Aorta (tissue), 5 donors: ENCODE data around the gene PTPN13. TPM values are rescaled to one million over a fixed set of nuclear protein-coding genes. Genes with fewer than 3 reads are reported as not detected.

Experiments
- ATAC-seq: fragments of 200-7000 bp; cut with Tn5 transposase; one replicate; pipeline ENCODE4 v1.9.1; 2022; ENCODE audit warnings: moderate library complexity; ENCODE audit not compliant: low FRiP score
- DNase-seq, 2 donors: peaks; one replicate each; pipeline ENCODE4 v3.0.0-alpha.2; 2020
- H3K27ac ChIP-seq, 2 donors: one replicate each; pipeline ENCODE4 v1.5.1; 2013; ENCODE audit warnings: low read length in 2 of 2, mild to moderate bottlenecking in 2 of 2, moderate library complexity in 2 of 2, control low read depth in 1 of 2, inconsistent platforms in 1 of 2, low read depth in 1 of 2
- H3K27me3 ChIP-seq, 2 donors: one replicate each; pipeline ENCODE4 v1.6.1; 2013; ENCODE audit warnings: control low read depth in 1 of 2, low read length in 1 of 2, mild to moderate bottlenecking in 1 of 2, moderate library complexity in 1 of 2; ENCODE audit not compliant: insufficient read depth in 2 of 2, control insufficient read depth in 1 of 2
- H3K36me3 ChIP-seq, 2 donors: one replicate each; pipeline ENCODE4 v1.6.1; 2013; ENCODE audit warnings: control low read depth in 1 of 2, low read length in 1 of 2, mild to moderate bottlenecking in 1 of 2; ENCODE audit not compliant: insufficient read depth in 2 of 2, control insufficient read depth in 1 of 2
- H3K4me1 ChIP-seq, 2 donors: one replicate each; pipeline ENCODE4 v1.6.1; 2013; ENCODE audit warnings: low read length in 2 of 2, control low read depth in 1 of 2, mild to moderate bottlenecking in 1 of 2, moderate library complexity in 1 of 2; ENCODE audit not compliant: insufficient read depth in 2 of 2, control insufficient read depth in 1 of 2
- H3K4me3 ChIP-seq, 2 donors: one replicate each; pipeline ENCODE4 v1.5.1; 2013; ENCODE audit warnings: low read length in 2 of 2, control low read depth in 1 of 2, mild to moderate bottlenecking in 1 of 2
- H3K9me3 ChIP-seq: one replicate; pipeline ENCODE4 v1.6.1; 2013; ENCODE audit warnings: mild to moderate bottlenecking, low read length; ENCODE audit not compliant: control insufficient read depth
- WGBS, 2 donors: extraction: QIAGEN DNeasy Blood & Tissue Kit; methylation state at CpG; one replicate each; pipeline ENCODE4 v1.1.7; 2013; 5-methylcytosine and 5-hydroxymethylcytosine counted together
- intact Hi-C, 2 donors: fragments of 100-400 bp; cut with DNase I; formaldehyde crosslinking; loops; one replicate each; pipeline versions ENCODE4 v1.14.2 to v1.15.0; 2022
- polyA plus RNA-seq, 2 donors: library from polyadenylated mRNA; stranded (reverse); fragments of 200-250 nt; gene quantifications; one replicate each; pipeline ENCODE4 v1.2.3, GENCODE V29; 2013
- total RNA-seq, 2 donors: library from RNA; stranded (reverse); fragmentation: NEBNext Ultra II Directional; extraction: Animal tissue kit (Norgen Biotek cat#: 25700); gene quantifications; one replicate each; pipeline ENCODE4 v1.2.1, GENCODE V29; 2021
- donor health status: healthy with polysubstance abuse.
- donor health status: Bipolar disorder and iron deficiency.
- donor health status: DM: no; HTN: no; CAD: no.
- donor health status: DM: no; HTN: no; CAD: no.
- donor health status: DM: yes; HTN: yes; CAD: no.

PTPN13 gene
- total and polyA plus RNA-seq, 4 donors: 1.4 to 30.1 (median 11.4) TPM

DNA sequence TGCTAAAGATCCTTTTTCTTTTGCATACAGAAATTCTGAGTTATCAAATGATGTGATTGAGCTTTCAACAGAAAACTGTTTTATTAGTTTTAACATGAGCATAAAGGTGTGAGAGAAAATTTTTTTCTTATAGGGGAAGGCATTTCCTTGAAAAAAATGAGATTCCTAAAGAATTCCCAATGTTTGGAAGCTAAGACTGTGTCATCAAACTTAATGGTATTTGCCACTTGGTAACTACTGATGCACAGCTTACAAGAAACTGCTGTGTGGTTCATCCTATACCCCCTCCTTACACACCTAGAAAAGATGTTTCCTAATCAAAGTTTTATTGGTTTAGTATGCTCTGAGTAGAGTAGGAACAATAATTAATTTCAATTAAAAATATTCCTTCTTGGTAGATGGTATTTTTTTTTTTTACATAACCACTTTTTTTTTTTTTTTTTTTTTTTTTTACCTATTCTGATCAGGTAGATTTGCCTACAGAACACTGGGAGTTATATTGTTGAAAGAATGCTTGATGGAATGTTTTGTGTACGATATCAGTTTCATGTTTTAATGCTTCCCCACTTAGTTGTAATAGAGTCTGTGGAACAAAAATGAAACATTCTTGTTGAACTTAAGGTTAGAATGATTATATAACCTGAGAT, 6.0 kb downstream of the PTPN13 start:
- Histone ChIP-seq H3K36me3 (no peaks in the 10 kb centered on the region), H3K27me3 (no peaks in the 10 kb centered on the region), H3K9me3 (no peaks in the 10 kb centered on the region), H3K4me3 (no peak overlapping the region), H3K27ac (no peak overlapping the region), H3K4me1 (peaks cover 0 to 3% of the 10 kb centered on the region in 2 donors)
- ATAC-seq (no peak), DNase-seq (no peak)
- intact Hi-C loops: no loop called here
- 93 to 97% methylated on average over 1 of the region's 1 CpG for WGBS, 2 donors

DNA sequence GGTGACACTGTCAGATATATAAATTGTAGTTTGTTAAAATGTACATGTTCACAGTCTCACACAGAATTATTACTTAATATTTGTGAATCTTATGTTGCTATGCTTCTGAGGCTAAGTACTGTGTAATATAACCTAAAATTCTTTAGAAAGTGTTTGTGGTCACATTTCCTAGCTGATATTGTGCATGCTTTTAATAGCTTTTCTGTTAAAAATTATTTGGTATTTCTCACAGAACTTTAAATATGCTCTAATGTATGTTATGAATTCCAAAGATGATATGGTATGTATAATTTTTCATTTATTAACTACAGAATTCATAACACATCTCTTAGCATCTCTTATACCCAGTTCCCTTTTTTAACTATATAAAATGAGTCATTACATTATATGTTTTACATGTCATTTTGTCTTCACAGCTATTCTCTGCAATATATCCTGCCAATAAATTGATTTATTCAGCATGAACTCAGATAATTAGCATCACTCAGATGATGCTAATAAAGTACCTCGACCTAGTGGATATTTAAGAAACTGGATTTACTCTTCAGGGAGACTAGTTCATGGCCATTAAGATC, 9.3 kb downstream of the PTPN13 start:
- no peaks in the 10 kb centered on the region for H3K9me3 ChIP-seq
- WGBS, 2 donors: 96 to 98% methylated on average over 1 of the region's 1 CpG
- intact Hi-C loops: no loop called here
- H3K27me3 ChIP-seq: no peaks in the 10 kb centered on the region
- no peaks in the 10 kb centered on the region for H3K36me3 ChIP-seq
- no peaks in the 10 kb centered on the region for H3K4me1 ChIP-seq
- ATAC-seq (no peak), DNase-seq (no peak)
- H3K27ac ChIP-seq: no peak overlapping the region
- H3K4me3 ChIP-seq: no peak overlapping the region

DNA sequence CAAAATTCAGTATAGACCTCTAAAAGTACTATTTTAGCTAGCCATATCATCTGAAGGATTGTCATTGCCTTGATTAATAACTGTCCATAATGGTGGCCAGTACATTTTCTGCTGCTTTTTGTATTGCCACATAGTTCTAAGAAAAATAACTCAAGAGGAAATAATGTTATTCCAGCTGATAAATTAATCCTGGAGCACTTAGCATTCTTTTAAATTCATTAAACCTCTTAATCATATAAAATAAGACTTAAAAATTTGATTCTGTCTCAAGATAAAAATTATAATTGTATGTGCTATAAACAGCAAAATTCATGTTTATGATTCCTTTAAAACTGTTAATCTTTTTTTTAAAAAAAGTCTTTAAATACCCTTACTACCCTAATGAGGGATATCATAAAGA, 12.7 kb downstream of the PTPN13 start:
- no peaks in the 10 kb centered on the region for H3K9me3 ChIP-seq
- intact Hi-C loops: no loop called here
- H3K27ac ChIP-seq: no peak overlapping the region
- no peak overlapping the region for H3K4me3 ChIP-seq
- H3K36me3 ChIP-seq: no peaks in the 10 kb centered on the region
- DNase-seq (no peak), ATAC-seq (no peak)
- no peaks in the 10 kb centered on the region for H3K27me3 ChIP-seq
- peaks cover 0 to 3% of the 10 kb centered on the region in 2 donors for H3K4me1 ChIP-seq

DNA sequence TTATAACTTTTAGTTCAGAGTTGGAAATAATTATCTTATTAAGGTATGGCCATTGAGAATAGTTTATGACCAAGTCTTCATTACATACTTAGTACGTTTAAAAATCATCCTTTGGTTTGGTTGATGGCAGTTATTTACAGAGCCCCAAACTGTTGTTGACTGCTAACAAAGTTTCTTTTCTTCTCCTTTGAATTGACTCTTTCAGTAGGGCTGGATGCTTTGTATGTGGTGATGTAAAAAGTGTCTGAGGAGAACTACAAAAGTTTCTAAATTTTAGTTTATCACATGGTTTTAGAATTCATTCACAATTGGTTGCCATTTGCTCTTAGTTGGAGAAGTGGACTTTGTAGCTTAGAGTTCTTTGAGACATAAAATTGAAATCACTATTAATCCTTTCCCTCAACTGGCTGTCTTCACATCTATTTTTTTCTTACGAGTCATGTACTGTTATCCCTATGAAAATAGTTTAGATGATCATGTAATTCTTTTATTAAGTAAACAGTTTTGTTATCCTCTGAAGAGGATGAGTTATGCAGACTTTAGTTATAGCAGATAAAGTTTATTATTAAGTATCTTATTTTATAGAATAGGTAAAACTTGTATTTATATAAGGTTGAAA, 14.8 kb downstream of the PTPN13 start:
- ATAC-seq (no peak), DNase-seq (no peak)
- Histone ChIP-seq H3K4me3 (no peak overlapping the region), H3K4me1 (peaks cover 0 to 3% of the 10 kb centered on the region in 2 donors), H3K9me3 (no peaks in the 10 kb centered on the region), H3K27me3 (no peaks in the 10 kb centered on the region), H3K36me3 (no peaks in the 10 kb centered on the region), H3K27ac (no peak overlapping the region)
- 62 to 80% methylated on average over 2 of the region's 2 CpGs for WGBS, 2 donors
- intact Hi-C loops: no loop called here

DNA sequence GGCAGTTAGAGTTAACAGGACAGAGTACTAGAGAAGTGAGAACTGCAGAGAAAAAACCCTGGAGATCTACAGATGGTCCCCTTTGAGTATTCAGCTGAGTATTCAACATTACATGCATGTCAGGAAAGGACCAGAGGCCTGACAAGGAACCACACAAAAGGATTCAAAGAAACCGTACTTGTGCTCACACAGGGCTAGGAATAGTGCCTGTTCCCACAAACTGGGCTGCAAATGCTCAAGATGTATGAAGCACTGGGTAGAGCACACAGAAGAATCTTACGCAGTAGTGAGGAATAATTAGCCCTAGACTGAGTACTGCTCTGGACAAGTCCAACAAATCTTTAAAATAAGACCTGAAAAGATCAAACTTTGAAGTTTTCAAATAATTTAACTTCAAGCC, 17.6 kb downstream of the PTPN13 start:
- peaks cover 0 to 3% of the 10 kb centered on the region in 2 donors for H3K4me1 ChIP-seq
- H3K9me3 ChIP-seq: no peaks in the 10 kb centered on the region
- H3K36me3 ChIP-seq: no peaks in the 10 kb centered on the region
- ATAC-seq (no peak), DNase-seq (no peak)
- no peak overlapping the region for H3K27ac ChIP-seq
- 93 to 95% methylated on average over 2 of the region's 2 CpGs for WGBS, 2 donors
- H3K27me3 ChIP-seq: no peaks in the 10 kb centered on the region
- no peak overlapping the region for H3K4me3 ChIP-seq
- intact Hi-C loops: no loop called here

DNA sequence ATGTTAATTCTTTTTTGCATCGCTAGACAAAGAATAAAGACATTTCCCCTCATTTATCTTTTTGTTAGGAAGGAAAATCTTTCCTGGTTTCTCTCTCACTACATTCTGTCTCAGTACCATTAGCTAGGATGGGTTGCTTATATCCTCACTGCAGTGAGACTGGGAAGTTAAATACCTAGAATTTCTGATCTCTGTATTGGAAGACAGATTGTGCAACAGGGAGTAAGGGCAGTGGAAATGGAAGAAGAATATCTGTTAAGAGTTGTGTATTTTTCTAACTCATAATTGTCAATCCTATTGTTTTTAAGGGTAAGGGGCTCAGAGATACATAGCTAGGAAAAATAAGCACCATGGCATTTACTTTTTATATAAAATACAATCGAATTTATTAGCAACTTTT, 19.6 kb downstream of the PTPN13 start:
- no peak for DNase-seq
- WGBS, 2 donors: 88 to 91% methylated on average over 2 of the region's 2 CpGs
- no peak for ATAC-seq
- no peaks in the 10 kb centered on the region for H3K9me3 ChIP-seq
- no peak overlapping the region for H3K27ac ChIP-seq
- H3K36me3 ChIP-seq: no peaks in the 10 kb centered on the region
- intact Hi-C loops: no loop called here
- no peak overlapping the region for H3K4me3 ChIP-seq
- H3K4me1 ChIP-seq: peaks cover 0 to 3% of the 10 kb centered on the region in 2 donors
- no peaks in the 10 kb centered on the region for H3K27me3 ChIP-seq

DNA sequence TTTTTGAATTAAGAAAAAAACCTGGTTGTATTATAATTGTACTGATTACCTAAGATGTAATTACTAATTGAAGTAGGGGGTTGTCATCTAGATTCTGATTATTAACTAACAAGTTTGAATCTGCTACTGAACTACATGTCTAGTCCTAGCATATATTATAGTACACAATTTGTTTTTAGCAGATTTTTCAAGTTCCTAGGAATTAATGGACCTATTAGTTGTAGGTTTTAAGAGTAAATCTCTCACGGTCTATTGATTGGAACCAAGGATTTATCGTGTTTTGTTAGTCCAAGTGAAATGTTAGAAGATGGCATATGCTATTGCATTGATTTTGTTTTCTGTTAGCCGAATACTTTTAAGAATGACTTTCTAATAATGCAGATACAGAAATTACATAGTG, 20.8 kb downstream of the PTPN13 start:
- intact Hi-C loops: no loop called here
- no peak overlapping the region for H3K27ac ChIP-seq
- no peak for DNase-seq
- no peaks in the 10 kb centered on the region for H3K36me3 ChIP-seq
- WGBS, 2 donors: 90 to 96% methylated on average over 3 of the region's 3 CpGs
- no peak overlapping the region for H3K4me3 ChIP-seq
- peaks cover 0 to 3% of the 10 kb centered on the region in 2 donors for H3K4me1 ChIP-seq
- H3K27me3 ChIP-seq: no peaks in the 10 kb centered on the region
- no peak for ATAC-seq
- H3K9me3 ChIP-seq: peaks cover 1% of the 10 kb centered on the region

DNA sequence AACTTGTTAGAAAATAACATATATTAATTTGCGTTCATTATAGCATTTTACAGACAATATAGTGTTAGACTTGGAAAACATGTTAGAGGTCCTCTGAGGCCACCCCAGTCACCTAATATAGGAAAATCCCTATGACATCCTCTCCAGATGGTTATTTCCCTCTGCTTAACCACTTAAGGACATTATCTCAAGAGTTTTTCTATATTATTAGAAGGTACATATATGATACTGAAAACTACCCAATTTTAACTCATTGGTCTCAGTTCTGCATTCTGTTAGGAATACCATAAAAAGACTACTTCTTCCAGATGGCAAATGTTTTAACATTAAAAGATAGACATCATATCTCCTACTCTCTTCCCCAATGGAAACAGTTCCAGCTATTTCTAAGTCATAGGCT, 21.4 kb downstream of the PTPN13 start:
- ATAC-seq: no peak
- 93 to 100% methylated on average over 1 of the region's 1 CpG for WGBS, 2 donors
- H3K27ac ChIP-seq: no peak overlapping the region

DNA sequence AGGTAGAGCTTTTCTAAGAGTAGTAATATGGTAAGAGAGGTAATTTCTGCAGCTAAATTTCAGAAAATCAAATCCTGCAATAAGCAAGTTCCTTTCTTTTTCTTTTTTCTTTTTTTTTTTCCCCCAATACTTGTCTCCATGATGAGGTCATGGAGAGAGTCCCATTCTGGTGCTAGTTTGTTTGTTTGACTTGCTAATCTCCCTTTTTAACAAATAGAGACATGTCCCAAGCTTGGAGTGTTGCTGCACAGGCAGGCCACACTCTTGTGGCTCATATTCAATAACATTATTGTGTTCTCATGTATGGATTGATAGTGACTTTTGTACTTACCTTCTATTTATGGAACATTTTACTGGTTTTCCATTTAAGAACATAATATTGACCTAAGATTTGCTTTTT, 25.5 kb downstream of the PTPN13 start:
- H3K27ac ChIP-seq: no peak overlapping the region
- H3K27me3 ChIP-seq: no peaks in the 10 kb centered on the region
- H3K9me3 ChIP-seq: peaks cover 1% of the 10 kb centered on the region
- no peaks in the 10 kb centered on the region for H3K4me1 ChIP-seq
- no peak overlapping the region for H3K4me3 ChIP-seq
- DNase-seq (no peak), ATAC-seq (no peak)
- no peaks in the 10 kb centered on the region for H3K36me3 ChIP-seq
- intact Hi-C loops: no loop called here

More for the DNA sequence above, 21.4 kb downstream of the PTPN13 start:
- no peak for DNase-seq
- peaks cover 0 to 1% of the 10 kb centered on the region in 2 donors for H3K4me1 ChIP-seq
- H3K27me3 ChIP-seq: no peaks in the 10 kb centered on the region
- peaks cover 1% of the 10 kb centered on the region for H3K9me3 ChIP-seq
- H3K36me3 ChIP-seq: no peaks in the 10 kb centered on the region
- no peak overlapping the region for H3K4me3 ChIP-seq
- intact Hi-C loops: no loop called here
